ENCODE data around the gene PPM1H. TPM values are rescaled to one million over a fixed set of nuclear protein-coding genes. Genes with fewer than 3 reads are reported as not detected.

The PPM1H gene
- total RNA-seq, 2 experiments from 2014 or later: 0.07 TPM; not detected in 1

- intact Hi-C loops (cut with micrococcal nuclease): no loop called here
- TF ChIP-seq CTCF (IDR thresholded peaks at IDR 0.05): no peak
- peaks cover 11% of the 10 kb centered on the region for H3K27me3 Mint-ChIP-seq
- POLR2A ChIA-PET: no interaction called here
- ATAC-seq (no peak), DNase-seq (no peak)
- H3K36me3 Mint-ChIP-seq (ENCODE audit: low read depth): no peaks in the 10 kb centered on the region
- no peak overlapping the region for H3K4me3 Mint-ChIP-seq
- H3K4me1 Mint-ChIP-seq (ENCODE audit: low read depth): no peaks in the 10 kb centered on the region
- CTCF ChIA-PET: interaction anchor here (1.0 kb wide), 1 partner anchor 45 kb away, joined by 3 read pairs; no protein-coding TSS in a partner anchor
- H3K9me3 Mint-ChIP-seq: no peaks in the 10 kb centered on the region
- no peak overlapping the region for H3K27ac Mint-ChIP-seq
These were observed 185.9 kb downstream of the PPM1H start for GRCh38 chr12:62748941-62749468.

GRCh38 chr12:62744551-62744950 lies 190.4 kb downstream of the PPM1H start:
- Mint-ChIP-seq H3K4me3 (no peak overlapping the region), H3K27me3 (no peaks in the 10 kb centered on the region), H3K4me1 (ENCODE audit: low read depth) (no peaks in the 10 kb centered on the region), H3K9me3 (no peaks in the 10 kb centered on the region), H3K36me3 (ENCODE audit: low read depth) (no peaks in the 10 kb centered on the region), H3K27ac (no peak overlapping the region)
- TF ChIP-seq CTCF (IDR thresholded peaks at IDR 0.05): no peak
- DNase-seq: no peak
- ATAC-seq: no peak
- intact Hi-C loops (cut with micrococcal nuclease): no loop called here
- CTCF ChIA-PET: no interaction called here
- POLR2A ChIA-PET: no interaction called here

- Mint-ChIP-seq H3K27me3 (no peaks in the 10 kb centered on the region), H3K4me3 (no peak overlapping the region), H3K4me1 (ENCODE audit: low read depth) (peaks cover 1% of the 10 kb centered on the region), H3K27ac (no peak overlapping the region), H3K9me3 (no peaks in the 10 kb centered on the region), H3K36me3 (ENCODE audit: low read depth) (no peaks in the 10 kb centered on the region)
- DNase-seq (no peak), ATAC-seq (no peak)
- TF ChIP-seq CTCF (IDR thresholded peaks at IDR 0.05): no peak
- POLR2A ChIA-PET: no interaction called here
- intact Hi-C loops (cut with micrococcal nuclease): no loop called here
- CTCF ChIA-PET: interaction anchor here (0.8 to 1.3 kb wide), 2 partner anchors 53 to 73 kb away, joined by 3 to 4 read pairs; no protein-coding TSS in a partner anchor
These were observed 195.5 kb downstream of the PPM1H start for GRCh38 chr12:62739266-62740015.

- no peak for DNase-seq
- Mint-ChIP-seq H3K36me3 (ENCODE audit: low read depth) (no peaks in the 10 kb centered on the region), H3K4me3 (no peak overlapping the region), H3K9me3 (no peaks in the 10 kb centered on the region), H3K27ac (no peak overlapping the region), H3K27me3 (no peaks in the 10 kb centered on the region), H3K4me1 (ENCODE audit: low read depth) (peaks cover 4% of the 10 kb centered on the region)
- ChIA-PET POLR2A (no interaction called here), CTCF (no interaction called here)
- intact Hi-C loops (cut with micrococcal nuclease): no loop called here
- no peak for ATAC-seq
- no peak for TF ChIP-seq CTCF (IDR thresholded peaks at IDR 0.05)
These were observed 196.3 kb downstream of the PPM1H start for GRCh38 chr12:62738616-62739015.

- Mint-ChIP-seq H3K4me1 (ENCODE audit: low read depth) (peaks cover 4% of the 10 kb centered on the region), H3K36me3 (ENCODE audit: low read depth) (no peaks in the 10 kb centered on the region), H3K27ac (no peak overlapping the region), H3K4me3 (no peak overlapping the region), H3K27me3 (no peaks in the 10 kb centered on the region), H3K9me3 (no peaks in the 10 kb centered on the region)
- DNase-seq: no peak
- CTCF ChIA-PET: no interaction called here
- POLR2A ChIA-PET: no interaction called here
- intact Hi-C loops (cut with micrococcal nuclease): no loop called here
- no peak for TF ChIP-seq CTCF (IDR thresholded peaks at IDR 0.05)
- no peak for ATAC-seq
These were observed 196.8 kb downstream of the PPM1H start for GRCh38 chr12:62738105-62738504.

All from activated CD8-positive, alpha-beta T cell treated with anti-CD3 and anti-CD28 coated beads for 36 hours (primary cell).